GM18498 (cell line): ENCODE measurements around the gene SLC66A3.

ENCODE experiments used
- ATAC-seq: cut with Tn5 transposase; IDR thresholded peaks from one replicate; pipeline ENCODE4 v1.9.1; 2021; ENCODE audit warnings: mild to moderate bottlenecking, moderate library complexity; ENCODE audit not compliant: unreplicated experiment

Gene SLC66A3

DNA sequence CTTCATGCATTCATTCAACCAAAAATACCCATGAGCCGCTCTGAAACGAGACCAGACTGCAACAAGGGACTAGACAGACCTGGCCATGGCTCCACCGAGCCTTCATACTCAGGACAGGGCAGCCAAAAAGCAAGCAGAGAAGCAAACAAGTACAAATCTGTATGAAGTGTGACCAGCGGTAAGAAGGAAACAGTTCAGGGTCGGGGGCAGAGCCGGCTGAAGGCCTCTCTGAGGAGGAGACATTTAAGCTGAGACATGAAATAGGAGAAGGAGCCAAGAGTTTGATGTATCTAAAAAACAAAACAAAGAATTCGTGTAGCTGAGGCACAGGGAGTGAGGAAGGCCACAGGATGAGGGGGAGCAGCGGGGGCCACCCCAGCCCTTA lies 21.3 kb upstream of the SLC66A3 start:
- ATAC-seq = no peak

DNA sequence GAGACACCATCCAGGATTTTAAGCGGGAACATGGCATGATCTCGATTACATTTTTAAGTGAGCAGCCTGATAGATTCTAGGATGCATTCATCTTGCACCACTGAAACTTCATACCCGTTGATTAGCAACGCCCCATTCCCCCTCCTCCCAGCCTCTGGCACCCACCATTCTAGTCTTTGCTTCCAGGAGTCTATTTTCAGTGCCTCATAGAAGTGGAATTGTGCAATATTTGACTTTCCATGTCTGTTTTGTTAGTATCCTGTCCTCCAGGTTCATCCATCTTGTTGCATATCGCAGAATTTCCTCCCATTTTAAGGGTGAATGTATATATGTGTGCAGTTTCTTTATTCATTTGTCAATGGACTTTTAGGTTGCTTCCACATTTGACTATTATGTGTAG lies 20.9 kb upstream of the SLC66A3 start:
- ATAC-seq = no peak

DNA sequence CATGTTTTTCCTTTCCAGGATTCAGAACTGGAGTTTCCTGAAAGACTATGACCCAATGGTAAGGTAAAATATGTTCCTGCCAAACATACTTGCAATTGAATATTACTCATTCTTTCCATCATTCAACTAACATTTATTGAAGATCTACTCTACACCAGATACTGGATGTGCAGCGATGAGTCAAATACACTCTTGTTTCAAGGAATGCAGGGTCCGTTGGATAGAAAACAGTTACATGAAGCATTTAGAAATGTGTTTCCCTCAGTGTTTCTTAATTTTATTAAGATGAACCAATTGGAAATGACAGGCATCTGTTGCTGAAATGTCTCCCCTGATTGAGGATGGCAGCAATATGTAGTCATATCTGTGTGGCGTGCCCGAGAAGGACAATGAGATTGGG lies 14.8 kb upstream of the SLC66A3 start:
- ATAC-seq = no peak

DNA sequence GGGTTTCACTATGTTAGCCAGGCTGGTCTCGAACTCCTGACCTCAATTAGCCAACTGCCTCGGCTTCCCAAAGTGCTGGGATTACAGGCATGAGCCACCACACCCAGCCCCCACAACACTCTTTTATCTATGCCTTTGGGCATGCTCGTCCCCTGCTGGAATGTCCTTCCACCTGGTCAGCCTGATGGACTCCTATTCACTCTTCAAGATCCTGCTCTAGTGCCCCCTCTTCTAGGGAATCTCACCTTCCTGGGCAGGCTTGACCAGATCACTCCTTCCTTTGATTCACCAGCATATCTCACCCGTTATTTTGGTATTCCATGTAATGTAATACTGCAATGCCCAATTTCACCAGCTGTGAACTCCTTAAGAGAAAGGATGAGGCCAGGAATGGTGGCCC lies 13.9 kb upstream of the SLC66A3 start:
- no peak for ATAC-seq

DNA sequence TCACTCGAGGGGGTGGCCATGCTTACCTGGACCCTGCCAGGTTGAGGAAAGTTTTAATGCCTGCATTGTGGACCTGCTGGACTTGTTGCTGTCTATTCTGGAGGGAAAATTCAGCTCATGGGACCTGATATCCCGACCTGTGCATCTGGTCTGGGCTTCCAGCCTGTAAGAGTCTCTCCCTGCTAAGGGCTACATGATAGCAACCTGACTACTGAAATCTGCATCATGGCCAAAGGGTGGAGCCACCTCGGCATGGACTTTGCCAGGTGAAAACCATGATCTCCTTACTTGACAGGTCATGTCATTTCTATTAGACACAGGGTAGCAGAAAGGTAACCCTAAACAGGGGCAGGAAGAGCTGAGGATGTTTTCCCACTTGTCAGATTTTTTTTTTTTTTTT lies 12.9 kb upstream of the SLC66A3 start:
- ATAC-seq = no peak

DNA sequence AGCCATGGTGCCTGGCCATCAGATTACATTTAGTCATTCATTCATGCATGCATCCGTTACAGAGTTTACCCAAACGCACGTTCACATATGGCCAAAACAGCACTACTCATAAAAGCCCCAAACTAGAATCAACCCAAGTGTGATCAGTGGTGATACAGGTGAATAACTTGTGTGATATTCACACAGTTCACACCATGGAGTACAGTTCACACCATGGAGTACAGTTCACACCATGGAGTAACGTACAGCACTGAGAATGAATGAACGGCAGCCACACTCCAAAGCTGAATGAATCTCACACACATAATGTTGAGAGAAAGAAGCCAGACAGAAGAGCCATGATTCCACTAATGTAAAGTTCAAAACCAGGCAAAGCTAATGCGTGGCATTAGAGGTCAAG lies 12.3 kb upstream of the SLC66A3 start:
- ATAC-seq = no peak

DNA sequence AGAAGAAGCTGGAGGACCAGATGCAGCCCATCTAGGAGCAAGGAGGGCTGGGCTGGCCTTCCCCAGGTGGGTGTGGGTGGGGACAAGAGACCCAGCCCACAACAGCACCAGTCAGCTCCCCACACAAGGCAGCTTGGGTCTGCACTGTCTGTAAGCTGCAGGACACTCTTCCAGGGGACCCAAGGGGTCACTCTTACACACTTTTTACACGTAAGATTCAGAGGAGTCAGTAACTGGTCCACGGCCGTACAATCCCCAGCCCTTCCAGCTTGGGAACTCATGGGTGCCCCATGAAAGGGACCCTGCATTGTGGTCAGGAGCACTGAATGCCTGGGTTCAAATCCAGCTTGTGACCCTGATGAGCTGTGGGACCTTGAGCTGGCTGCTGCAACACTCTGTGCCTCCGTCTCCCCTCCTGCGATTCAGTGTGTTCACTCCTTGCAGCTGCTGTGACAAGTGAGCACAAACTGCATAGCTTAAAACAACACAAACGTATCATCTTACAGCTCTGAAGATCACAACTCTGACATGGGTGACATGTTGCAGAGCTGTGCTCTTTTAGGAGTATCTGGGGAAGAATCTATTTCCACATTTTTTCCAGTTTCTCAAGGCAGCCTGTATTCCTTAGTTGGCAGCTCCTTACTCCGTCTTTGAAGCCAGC lies 11.1 kb upstream of the SLC66A3 start:
- ATAC-seq = no peak

DNA sequence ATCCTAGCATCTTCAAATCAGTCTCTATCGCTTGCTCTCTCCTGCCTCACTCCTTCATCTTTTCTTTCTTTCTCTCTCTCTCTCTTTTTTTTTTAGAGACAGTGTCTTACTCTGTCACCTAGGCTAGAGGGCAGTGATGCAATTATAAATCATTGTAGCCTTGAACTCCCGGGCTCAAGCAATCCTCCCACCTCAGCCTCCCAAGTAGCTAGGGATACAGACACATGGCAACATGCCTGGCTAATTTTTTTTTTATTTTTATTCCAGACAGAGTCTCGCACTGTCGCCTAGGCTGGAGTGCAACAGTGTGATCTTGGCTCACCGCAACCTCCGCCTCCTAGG lies 10.6 kb upstream of the SLC66A3 start:
- ATAC-seq = no peak

DNA sequence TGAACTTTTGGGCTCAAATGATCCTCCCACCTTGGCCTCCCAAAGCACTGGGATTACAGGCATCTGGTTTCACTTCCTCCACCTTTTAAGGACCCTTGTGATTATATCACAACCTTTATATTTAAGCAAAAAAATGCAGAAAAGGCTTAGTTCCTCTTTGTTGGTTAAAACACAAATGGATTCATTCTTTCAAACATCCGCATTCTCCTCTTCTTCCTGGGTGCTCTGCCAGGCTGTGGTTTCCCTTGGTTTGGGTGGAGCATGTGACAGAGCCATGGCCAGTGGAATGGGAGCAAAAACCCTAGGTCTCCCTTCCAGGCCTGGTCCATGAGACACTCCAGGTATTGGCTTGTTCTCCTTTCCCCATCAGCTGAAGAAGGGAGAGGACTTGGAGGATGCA lies 9.9 kb upstream of the SLC66A3 start:
- ATAC-seq = no peak

DNA sequence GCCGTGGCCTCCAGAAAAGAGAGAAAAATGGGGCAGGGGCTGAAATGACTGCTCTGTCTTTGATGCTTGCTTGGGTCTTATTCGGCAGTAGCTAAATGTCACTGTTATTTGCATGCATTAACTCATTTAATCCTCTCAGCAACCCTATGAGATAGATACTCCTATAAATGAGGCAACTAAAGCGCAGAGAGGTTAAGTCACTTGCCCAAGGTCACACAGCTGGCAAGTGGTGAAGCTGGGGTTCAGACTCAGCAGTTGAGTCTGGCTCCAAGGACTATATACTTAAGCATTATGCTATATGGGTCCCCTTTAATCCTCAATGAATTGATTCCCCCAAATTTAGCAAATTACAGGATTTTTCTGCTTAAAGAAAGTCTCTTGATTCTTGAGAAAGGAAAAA lies 9.2 kb upstream of the SLC66A3 start:
- no peak for ATAC-seq

DNA sequence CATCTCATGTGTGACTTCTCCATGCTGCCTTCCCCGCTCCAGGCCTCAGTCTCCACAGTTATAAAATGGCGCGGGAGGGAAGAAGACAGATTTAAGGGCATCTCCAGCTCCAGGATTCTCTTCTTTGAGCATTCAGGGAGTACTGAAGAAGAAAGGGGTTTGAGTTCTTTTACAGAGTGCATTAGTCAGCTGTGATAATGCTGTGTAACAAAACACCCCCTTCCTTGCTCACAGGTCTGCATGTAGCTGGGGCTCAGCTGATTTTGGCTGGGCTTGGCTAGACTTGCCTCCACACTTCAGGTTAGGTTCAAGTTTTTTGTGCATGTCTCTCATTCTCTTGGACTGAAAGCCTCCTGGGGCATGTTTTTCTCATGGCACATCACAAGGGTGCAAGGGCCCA lies 8.0 kb upstream of the SLC66A3 start:
- no peak for ATAC-seq

DNA sequence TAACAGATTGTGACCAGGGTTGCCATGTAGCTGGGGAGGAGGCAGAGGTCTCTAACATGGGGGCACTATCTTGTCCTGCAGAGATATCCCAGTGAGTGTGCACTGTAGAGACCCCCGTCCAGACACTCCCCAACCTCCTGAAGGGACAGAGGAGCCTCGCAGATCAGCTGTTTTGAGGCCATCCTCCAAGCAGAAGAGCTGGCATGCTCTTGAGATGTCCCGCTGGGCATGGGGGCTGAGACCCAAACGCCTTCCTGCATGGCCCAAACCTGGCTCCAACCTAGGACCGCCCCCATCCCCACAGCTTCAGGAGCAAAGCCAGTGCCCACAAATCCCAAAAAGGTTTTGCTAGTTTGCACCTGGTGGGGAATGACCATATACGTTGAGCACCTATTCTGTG lies 2.7 kb upstream of the SLC66A3 start:
- no peak for ATAC-seq

DNA sequence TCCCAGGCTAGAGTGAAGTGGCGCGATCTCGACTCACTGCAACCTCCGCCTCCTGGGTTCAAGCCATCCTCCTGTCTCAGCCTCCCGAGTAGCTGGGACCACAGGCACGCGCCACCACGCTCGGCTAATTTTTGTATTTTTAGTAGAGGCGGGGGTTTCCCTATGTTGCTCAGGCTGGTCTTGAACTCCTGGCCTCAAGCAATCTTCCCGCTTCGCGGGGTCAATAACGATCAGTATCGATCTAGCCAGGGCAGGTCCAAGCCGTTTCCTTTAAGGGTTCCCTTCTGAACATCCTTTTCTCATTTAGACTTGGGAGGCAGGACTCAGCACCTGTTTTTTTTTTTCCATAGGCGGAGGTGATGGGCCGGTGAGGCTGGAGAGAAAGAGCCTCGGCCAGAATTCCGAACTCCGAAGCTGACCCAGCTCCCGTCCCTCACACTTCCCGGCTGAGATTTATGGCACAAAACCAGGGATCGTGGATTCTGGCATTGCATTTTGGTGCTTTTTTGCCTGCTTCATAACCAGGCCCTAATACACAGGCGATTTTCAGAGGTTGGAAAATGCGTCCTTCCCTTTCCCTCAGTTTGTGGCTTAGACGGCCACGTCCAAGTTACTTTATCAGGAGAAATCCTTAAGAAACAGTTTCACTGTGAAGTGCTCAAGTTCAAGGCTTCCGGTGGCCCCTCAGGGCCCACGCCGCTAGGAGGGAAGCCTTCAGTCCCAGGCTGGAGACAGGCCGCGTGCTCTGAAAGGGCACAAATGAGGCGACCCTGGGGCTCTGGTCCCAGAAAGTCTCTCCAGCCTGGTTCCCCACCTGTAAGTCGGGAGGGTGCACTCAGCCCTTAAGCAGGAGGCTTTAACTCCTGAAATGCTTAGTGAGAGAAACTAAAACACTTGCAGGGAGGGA lies 998 bp upstream of the SLC66A3 start:
- peak; percentile 5 for ATAC-seq

DNA sequence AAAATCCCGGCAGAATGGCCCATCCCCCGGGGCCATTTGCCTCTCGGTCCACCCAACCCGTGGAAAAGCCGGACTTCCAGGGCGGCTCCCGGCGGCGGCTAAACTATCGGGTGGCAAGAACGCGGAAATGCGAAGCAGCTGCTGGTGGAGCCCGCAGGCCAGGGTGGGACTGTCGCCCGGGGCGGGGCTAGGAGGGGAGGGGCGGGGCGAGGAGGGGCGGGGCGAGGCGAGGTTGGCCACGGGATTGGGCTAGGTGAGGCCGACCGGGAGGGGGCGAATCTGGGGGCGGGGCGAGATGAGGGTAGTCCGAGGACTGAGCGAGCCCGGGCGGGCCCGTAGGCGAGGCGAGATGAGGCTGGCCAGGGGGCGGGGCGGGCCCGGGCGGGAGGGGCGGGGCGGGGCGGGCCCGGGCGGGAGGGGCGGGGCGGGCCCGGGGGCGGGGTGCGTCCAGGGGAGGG lies 315 bp upstream of the SLC66A3 start:
- peak; percentile 70 for ATAC-seq

DNA sequence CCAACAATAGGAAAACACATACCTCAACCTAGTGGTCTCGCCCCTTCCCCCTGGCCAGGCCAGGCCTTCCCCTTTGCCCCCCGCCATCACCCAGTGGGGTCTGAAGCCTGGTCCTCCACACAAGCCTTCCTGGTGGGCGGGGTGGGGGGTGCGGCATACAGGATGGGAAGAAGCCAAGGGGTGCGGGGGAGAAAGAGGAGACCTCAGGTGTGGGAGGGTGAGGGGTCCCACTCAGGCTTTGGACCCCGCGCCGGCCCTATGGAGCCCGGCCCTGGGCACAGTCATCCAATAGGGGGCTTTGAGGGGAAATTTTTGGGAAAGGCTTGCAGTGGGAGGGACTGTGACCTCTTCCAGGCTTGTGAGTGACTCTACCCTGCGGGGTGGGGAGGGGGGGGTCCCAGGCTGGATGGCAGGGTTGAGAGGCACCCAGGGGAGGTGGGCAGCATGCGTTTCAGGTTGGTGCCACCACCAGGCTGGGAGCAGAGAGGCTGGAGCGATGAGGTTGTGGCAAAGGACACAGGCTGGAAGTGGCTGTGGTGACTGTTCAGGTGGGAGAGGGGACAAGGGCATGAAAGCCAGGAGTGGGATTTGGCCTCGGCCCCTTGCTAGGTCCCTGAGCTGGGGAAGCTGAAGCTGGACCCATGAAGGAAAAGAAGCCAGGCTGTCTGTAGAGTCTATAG lies 1.3 kb downstream of the SLC66A3 start:
- ATAC-seq = no peak

DNA sequence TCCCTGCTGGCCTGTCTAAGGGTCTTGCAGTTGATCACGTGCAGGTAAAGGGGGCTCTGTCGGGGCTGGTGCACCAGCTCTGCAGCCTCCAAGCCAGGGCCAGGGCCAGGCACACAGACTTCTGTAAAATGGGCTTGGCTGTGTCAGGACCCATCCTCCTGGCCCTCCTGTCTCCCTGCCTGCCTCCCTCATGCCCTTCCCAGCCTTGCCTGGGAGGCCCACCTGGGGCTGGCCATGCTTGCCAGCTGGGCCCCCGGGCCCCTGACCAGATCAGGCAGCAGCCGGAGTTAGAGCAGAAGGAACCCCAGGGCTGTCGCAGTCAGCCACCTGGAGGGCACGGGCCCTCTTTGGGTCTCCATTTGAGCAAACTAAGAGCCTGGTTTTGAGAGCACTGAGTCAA lies 2.0 kb downstream of the SLC66A3 start:
- ATAC-seq = no peak

DNA sequence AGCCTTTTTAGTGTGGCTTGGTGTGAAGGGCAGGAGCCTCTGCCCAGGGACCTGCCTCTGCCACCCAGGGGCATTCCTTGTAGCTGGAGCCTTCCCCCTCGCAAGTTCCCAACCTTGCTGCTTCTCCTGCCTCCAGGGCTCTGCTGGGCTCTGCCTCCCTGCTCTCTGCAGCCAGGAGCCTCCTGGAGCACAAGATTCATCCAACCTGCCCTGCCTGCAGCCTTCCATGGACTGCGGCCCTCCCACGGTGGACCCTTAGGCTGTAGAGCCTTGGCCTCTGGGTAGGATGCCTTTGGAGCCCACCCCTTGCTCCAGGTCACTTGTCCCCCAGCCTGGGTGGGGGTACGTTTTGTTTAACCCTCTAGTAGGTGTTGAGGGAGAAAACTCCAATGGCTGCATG lies 2.5 kb downstream of the SLC66A3 start:
- no peak for ATAC-seq

DNA sequence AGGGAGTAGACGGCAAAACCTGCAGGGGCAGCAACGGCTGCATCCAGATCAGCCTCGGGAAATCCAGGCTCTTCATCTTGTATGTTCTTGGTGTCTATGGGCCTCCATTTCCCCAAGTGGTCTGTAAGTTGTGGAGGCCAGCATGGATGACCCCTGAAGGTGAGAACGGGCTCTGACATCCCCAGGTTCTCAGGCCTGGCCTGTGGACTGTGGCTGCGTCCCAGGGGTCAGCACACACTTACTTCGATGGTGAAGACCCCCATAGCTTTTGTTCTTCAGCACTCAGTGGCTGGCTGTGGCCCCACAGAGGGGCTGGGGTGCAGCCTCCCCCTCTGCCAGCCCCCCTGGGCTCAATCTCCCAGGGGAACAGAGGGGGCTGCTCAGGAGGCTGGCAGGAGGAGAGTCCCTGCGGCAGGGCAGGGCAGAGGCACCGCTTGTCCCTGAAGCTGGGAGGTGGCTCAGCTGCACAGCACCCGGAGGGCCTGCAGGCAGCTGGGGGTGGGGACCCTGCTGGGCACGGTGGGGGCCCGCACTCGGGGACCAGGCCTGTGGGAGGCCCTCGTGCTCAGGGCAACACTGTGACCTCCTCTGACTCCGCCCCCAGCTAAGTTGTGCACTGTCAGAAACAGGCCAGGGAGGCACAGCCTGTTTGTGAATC lies 3.8 kb downstream of the SLC66A3 start:
- ATAC-seq = no peak

DNA sequence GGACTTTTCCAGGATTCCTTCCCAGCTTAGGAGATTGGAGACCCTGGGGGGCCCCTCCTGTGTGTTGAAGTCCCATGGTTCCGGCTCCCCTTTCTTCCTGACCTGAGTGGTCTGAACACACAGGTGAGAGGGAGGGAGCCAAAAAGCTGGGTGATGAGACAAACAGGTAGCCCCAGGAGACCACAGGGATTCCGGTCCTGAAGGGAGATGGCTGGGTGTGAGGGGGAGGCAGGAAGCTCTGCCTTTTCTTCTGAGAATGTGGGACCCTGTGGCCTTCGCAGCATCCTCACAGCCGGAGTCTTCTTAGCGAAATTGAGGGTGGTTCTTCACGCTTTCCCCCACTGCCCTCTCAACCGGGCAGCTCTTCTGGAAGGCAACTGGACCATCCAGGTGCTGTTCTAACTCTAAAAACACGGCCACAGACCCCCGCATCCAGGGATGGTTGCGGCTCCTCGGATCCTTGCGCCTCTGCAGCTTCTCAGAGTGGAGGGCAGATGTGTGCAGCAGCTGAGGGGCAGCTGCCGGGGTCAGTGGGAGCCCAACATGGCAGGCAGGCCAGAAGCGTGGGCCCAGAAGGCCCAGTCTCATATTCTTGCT lies 4.4 kb downstream of the SLC66A3 start:
- no peak for ATAC-seq

DNA sequence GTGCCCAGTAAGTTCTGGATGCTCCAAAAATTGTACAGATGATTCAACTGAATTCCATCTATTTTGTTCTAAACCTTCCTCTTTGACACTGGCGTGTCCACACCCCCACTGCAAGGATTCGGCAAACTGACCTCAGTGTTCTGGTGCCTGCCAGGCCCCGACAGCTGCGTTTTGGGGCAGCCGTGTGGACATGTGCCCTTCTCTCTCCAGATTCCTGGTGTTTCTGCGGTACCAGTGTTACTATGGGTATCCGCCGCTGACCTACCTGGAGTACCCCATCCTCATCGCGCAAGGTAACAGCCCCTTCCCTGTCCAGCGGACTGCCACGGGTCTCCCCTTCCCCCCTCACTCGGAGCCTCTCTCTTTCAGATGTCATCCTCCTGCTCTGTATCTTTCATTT lies 5.0 kb downstream of the SLC66A3 start:
- no peak for ATAC-seq
